Fibroblast of peridontal ligament (primary cell): Measurements from ENCODE around the gene VPS37C.

ENCODE experiments used
- DNase-seq: peaks from one replicate; pipeline ENCODE4 v3.0.0-alpha.2; 2010; ENCODE audit errors: extremely low read depth

VPS37C gene

GRCh38 chr11:61118004-61118403 is 43.2 kb downstream of the VPS37C start:
- DNase-seq, result no peak

GRCh38 chr11:61117168-61117520 is 44.1 kb downstream of the VPS37C start:
- DNase-seq, result no peak

GRCh38 chr11:61116426-61117167 is 44.6 kb downstream of the VPS37C start:
- no peak for DNase-seq

GRCh38 chr11:61115498-61116224 is 45.6 kb downstream of the VPS37C start:
- no peak for DNase-seq

GRCh38 chr11:61114913-61115312 is 46.3 kb downstream of the VPS37C start:
- DNase-seq, result no peak

- DNase-seq, result no peak
These were observed 48.0 kb downstream of the VPS37C start for GRCh38 chr11:61113201-61113600.

GRCh38 chr11:61112575-61112974 is 48.7 kb downstream of the VPS37C start:
- no peak for DNase-seq

GRCh38 chr11:61111786-61112517 is 49.3 kb downstream of the VPS37C start:
- DNase-seq, result no peak

- no peak for DNase-seq
These were observed 50.2 kb downstream of the VPS37C start for GRCh38 chr11:61111050-61111435.

- no peak for DNase-seq
These were observed 50.8 kb downstream of the VPS37C start for GRCh38 chr11:61110255-61111049.

- no peak for DNase-seq
These were observed 51.6 kb downstream of the VPS37C start for GRCh38 chr11:61109671-61110070.

- DNase-seq, result no peak
These were observed 52.2 kb downstream of the VPS37C start for GRCh38 chr11:61108847-61109585.

GRCh38 chr11:61107888-61108287 is 53.3 kb downstream of the VPS37C start:
- no peak for DNase-seq

GRCh38 chr11:61106894-61107470 is 54.2 kb downstream of the VPS37C start:
- no peak for DNase-seq

- no peak for DNase-seq
These were observed 54.9 kb downstream of the VPS37C start for GRCh38 chr11:61106296-61106695.

GRCh38 chr11:61104963-61105362 is 56.3 kb downstream of the VPS37C start:
- DNase-seq, result no peak

- DNase-seq, result no peak
These were observed 57.3 kb downstream of the VPS37C start for GRCh38 chr11:61103851-61104423.

GRCh38 chr11:61102667-61103571 is 58.3 kb downstream of the VPS37C start:
- DNase-seq, result no peak

- DNase-seq, result no peak
These were observed 62.4 kb downstream of the VPS37C start for GRCh38 chr11:61098778-61099177.
